MCF 10A (cell line): ENCODE results near the gene SLC35E1. TPM values are rescaled to one million over a fixed set of nuclear protein-coding genes. Genes with fewer than 3 reads are reported as not detected.

Experiments
- Bru-seq: library from RNA; stranded (reverse); fragments of 400-500 nt; gene quantifications from one replicate; lab custom pipeline; 2021; lab: Mats Ljungman, UMichigan
- BruChase-seq, 2 experiments: library from RNA; stranded (reverse); fragments of 400-500 nt; gene quantifications; one replicate each; lab custom pipeline; 2021; lab: Mats Ljungman, UMichigan
- BruUV-seq: library from RNA; stranded (reverse); fragments of 400-500 nt; replicated peaks from 2 replicates; lab custom pipeline; 2021; lab: Mats Ljungman, UMichigan
- CTCF ChIA-PET: fragments of 300-600 bp; sonication (Branson Sonifier 250); formaldehyde crosslinking; extraction: SDS; loops from one replicate; lab custom pipeline; 2021; ENCODE audit warnings: antibody characterized with exemption, inconsistent platforms; lab: Yijun Ruan, JAX
- POLR2A ChIA-PET: fragments of 300-600, 350-650 bp; sonication (Branson Sonifier 250); formaldehyde crosslinking; extraction: SDS; loops from one replicate; lab custom pipeline; 2020; ENCODE audit warnings: antibody characterized with exemption, inconsistent platforms; lab: Yijun Ruan, JAX
- DNase-seq: peaks from one replicate; pipeline ENCODE4 v3.0.0-alpha.2; 2018; ENCODE audit not compliant: unreplicated experiment
- H3K27ac Mint-ChIP-seq: one replicate; pipeline ENCODE4 v1.8.0; 2022; ENCODE audit warnings: mild to moderate bottlenecking, low read depth, mixed read lengths; ENCODE audit not compliant: unreplicated experiment
- H3K27me3 Mint-ChIP-seq: one replicate; pipeline ENCODE4 v1.8.0; 2022; ENCODE audit warnings: mixed read lengths; ENCODE audit not compliant: insufficient read depth, unreplicated experiment
- H3K36me3 Mint-ChIP-seq: one replicate; pipeline ENCODE4 v1.8.0; 2022; ENCODE audit warnings: mild to moderate bottlenecking, moderate library complexity, mixed read lengths; ENCODE audit not compliant: insufficient read depth, unreplicated experiment
- H3K4me1 Mint-ChIP-seq: one replicate; pipeline ENCODE4 v1.8.0; 2022; ENCODE audit warnings: mixed read lengths; ENCODE audit not compliant: insufficient read depth, unreplicated experiment
- H3K4me3 Mint-ChIP-seq: one replicate; pipeline ENCODE4 v1.8.0; 2022; ENCODE audit warnings: mild to moderate bottlenecking, moderate library complexity, mixed read lengths; ENCODE audit not compliant: unreplicated experiment
- H3K9me3 Mint-ChIP-seq: one replicate; pipeline ENCODE4 v1.8.0; 2022; ENCODE audit warnings: mixed read lengths; ENCODE audit not compliant: unreplicated experiment
- intact Hi-C: fragments of 100-400 bp; cut with micrococcal nuclease; formaldehyde crosslinking; loops from 2 replicates; pipeline ENCODE4 v1.14.1; 2022
- long read RNA-seq: library from polyadenylated mRNA; stranded (forward); transcript quantifications from one replicate; pipeline ENCODE4 v2.0.0, GENCODE V29; 2022
- total RNA-seq: library from RNA; stranded (reverse); gene quantifications from 2 replicates; pipeline ENCODE4 v1.2.3, GENCODE V29; 2022
- TF ChIP-seq, protein P1 (sequence below): fragments of 200-600 bp; IDR thresholded peaks from one replicate; pipeline ENCODE4 v1.8.0; 2022; ENCODE audit warnings: antibody characterized with exemption, mild to moderate bottlenecking; ENCODE audit not compliant: unreplicated experiment

Gene SLC35E1
- total RNA-seq (62.2 and 62.6 TPM in 2 replicates), Bru-seq, nascent RNA (percentile 82 among the genes with signal in this experiment), BruChase-seq, experiment 1, labeled RNA remaining after a 6-hour chase (percentile 99 among the genes with signal in this experiment), BruChase-seq, experiment 2, labeled RNA remaining after a 2-hour chase (percentile 97 among the genes with signal in this experiment)
- long read RNA-seq, full-length matches to known transcripts = 95 of 121 reads
- long read RNA-seq, partial matches to known transcripts = 5 of 121 reads
- long read RNA-seq, other reads (novel, unspliced or antisense) = 21 of 121 reads

DNA sequence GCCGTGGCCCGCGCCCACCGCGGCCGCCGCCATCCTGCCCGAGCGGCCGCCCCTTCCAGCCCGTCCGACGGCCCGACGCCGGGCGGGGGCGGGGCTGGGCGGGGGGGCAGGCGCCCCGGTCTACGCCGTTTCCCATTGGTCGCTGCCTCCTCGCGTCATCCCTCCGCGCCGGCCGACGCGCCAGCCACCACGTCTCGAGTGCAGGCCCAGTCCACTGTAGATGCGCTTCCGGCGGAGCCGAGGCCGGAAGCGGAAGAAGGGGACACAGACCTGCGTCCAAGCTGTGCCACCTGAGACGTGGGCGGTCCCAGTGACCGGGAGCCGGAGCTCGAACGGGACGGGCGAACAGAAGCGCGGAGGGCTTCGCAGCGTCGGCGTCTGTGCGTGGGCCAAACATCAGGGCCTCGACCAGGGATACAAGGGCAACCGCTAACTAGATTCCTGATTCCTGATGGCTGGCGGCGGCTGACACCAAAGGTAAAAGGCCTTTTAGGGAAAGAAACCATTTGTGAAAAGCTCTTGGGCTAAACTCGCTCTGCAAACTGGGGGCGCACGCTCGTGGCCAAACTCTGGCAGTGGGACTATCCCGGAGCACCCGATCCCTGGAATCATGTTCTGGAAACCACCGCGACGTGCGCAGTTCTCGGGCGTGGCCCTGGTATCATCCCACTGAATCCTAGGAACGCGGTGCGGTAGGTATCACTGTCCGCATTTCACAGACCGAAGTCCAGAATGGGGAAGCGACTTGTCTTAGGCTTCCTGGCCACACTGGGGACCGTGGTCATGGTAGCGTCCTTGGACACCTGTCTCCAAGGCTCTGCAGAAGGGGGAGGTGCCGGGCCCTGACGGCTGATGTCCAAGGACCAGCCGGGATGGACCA, at the start of gene SLC35E1:
SLC35E1 (minus strand) TSS at position 84 of the 880 bp plus-strand sequence; CDS start at position 33, 51 bp downstream.
- H3K36me3 Mint-ChIP-seq = peaks cover 59% of the 10 kb centered on the region
- BruUV-seq = TSS peak; percentile 73
- CTCF ChIA-PET = interaction anchor here (0.6 to 1.3 kb wide), 6 partner anchors 9 to 950 kb away, joined by 3 to 5 read pairs (median 4); no protein-coding TSS in a partner anchor

DNA sequence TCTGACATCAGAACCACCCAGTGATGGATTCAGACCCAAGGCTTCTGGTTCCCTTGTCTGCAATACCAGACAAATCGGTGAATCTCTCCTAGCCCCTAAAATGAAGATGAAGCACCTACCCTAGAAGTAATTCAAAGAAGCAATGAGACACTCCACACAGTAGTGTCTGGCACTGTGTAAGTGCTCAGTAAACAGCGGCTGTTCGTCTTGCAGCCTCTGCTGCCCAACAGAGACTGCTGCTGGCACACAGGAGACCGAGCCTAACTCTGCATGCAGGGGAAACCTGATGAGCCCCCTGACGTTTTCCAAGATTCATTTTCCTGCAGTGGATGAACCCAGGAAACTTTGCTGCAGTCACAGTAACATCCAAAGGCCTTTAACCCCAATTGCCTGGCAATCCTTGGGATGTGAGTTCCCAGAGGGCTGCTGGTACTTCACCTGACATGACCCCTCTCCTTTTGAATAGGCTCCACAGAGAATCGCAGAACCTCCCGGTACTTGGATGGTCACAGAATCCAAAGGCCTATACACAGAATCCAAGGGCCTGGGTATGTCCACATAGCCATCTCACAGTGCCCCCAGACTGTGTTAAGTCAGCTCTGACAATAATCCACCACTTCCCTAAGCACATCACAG, 49.1 kb upstream of the SLC35E1 start:
- Mint-ChIP-seq H3K36me3 (no peaks in the 10 kb centered on the region), H3K27ac (no peak overlapping the region), H3K27me3 (no peaks in the 10 kb centered on the region), H3K4me1 (peaks cover 39% of the 10 kb centered on the region), H3K4me3 (no peak overlapping the region), H3K9me3 (no peaks in the 10 kb centered on the region)
- no peak for DNase-seq
- no TSS peak for BruUV-seq
- TF ChIP-seq, protein P1, sequence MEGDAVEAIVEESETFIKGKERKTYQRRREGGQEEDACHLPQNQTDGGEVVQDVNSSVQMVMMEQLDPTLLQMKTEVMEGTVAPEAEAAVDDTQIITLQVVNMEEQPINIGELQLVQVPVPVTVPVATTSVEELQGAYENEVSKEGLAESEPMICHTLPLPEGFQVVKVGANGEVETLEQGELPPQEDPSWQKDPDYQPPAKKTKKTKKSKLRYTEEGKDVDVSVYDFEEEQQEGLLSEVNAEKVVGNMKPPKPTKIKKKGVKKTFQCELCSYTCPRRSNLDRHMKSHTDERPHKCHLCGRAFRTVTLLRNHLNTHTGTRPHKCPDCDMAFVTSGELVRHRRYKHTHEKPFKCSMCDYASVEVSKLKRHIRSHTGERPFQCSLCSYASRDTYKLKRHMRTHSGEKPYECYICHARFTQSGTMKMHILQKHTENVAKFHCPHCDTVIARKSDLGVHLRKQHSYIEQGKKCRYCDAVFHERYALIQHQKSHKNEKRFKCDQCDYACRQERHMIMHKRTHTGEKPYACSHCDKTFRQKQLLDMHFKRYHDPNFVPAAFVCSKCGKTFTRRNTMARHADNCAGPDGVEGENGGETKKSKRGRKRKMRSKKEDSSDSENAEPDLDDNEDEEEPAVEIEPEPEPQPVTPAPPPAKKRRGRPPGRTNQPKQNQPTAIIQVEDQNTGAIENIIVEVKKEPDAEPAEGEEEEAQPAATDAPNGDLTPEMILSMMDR = no peak
- intact Hi-C loops = no loop called here
- ChIA-PET POLR2A (interaction anchor here (0.5 kb wide), 1 partner anchor 13 kb away, joined by 4 read pairs; no protein-coding TSS in a partner anchor), CTCF (no interaction called here)

More for the DNA sequence above, at the start of gene SLC35E1:
- intact Hi-C loops = loop anchor here (5.0 kb wide), 1 partner anchor 255 kb away; the partner anchor contains the start of gene SIN3B
- TF ChIP-seq, protein P1 = no peak
- DNase-seq = peak; percentile 98
- Mint-ChIP-seq H3K4me1 (peaks cover 37% of the 10 kb centered on the region), H3K4me3 (peak within 1 kb of the TSS; percentile 99), H3K9me3 (no peaks in the 10 kb centered on the region), H3K27me3 (no peaks in the 10 kb centered on the region), H3K27ac (peak within 1 kb of the TSS; percentile 99)
- POLR2A ChIA-PET = interaction anchor here (0.6 to 6.1 kb wide), 15 partner anchors 9 to 387 kb away, joined by 3 to 51 read pairs (median 4); partner anchors contain the start of genes CHERP, MED26 and TMEM38A

DNA sequence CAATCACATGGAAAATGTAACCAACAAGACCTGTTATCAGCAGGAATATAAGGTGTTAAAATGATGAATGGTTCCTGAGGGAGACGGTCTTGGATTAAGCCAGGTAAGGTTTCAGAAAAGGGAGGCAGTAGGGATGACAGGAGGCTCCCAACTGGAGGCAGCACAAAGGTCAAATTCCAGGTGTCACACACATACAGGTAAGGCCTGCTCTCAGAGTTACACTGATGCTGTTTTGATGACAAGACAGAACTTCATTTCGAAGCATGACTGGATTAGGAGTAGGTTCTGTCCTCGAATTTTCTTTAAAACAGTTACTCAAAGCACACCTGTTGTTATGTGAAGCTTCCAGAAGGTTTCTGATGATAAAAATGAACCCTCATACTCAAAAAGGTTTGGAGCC, 48.4 kb upstream of the SLC35E1 start:
- intact Hi-C loops = no loop called here
- H3K4me1 Mint-ChIP-seq = peaks cover 32% of the 10 kb centered on the region
- no peak overlapping the region for H3K4me3 Mint-ChIP-seq
- no peaks in the 10 kb centered on the region for H3K36me3 Mint-ChIP-seq
- BruUV-seq = no TSS peak
- ChIA-PET CTCF (no interaction called here), POLR2A (no interaction called here)
- H3K27ac Mint-ChIP-seq = no peak overlapping the region
- TF ChIP-seq, protein P1 = no peak
- DNase-seq = no peak
- H3K27me3 Mint-ChIP-seq = no peaks in the 10 kb centered on the region
- no peaks in the 10 kb centered on the region for H3K9me3 Mint-ChIP-seq
